Stimulated activated effector memory CD8-positive, alpha-beta T cell treated with anti-CD3 and anti-CD28 coated beads, Interleukin-12 subunit alpha, Interleukin-12 subunit beta, amount 100 ng/mL, for 72 hours (primary cell): ENCODE results near the gene TM2D1.
"Not testable (repeated sequence)": the region's sequence is repeated elsewhere in the genome, so short reads cannot be mapped to it uniquely, and the experiment has no call there.

Source experiments
- ATAC-seq: fragments of 150-1000 bp; cut with Tn5 transposase; 2 replicates; pipeline ENCODE4 v1.10.0; 2021
- DNase-seq, 2 donors: peaks; one replicate each; pipeline ENCODE4 v3.0.0; 2021 to 2022; ENCODE audit warnings: low spot score in 2 of 2
- H3K27ac Mint-ChIP-seq: one replicate; pipeline ENCODE4 v1.8.0; 2022; ENCODE audit warnings: mild to moderate bottlenecking, mixed read lengths
- H3K36me3 Mint-ChIP-seq: one replicate; pipeline ENCODE4 v1.8.0; 2022; ENCODE audit warnings: mild to moderate bottlenecking, mixed read lengths
- H3K4me1 Mint-ChIP-seq: one replicate; pipeline ENCODE4 v1.8.0; 2022; ENCODE audit warnings: mixed read lengths
- H3K4me3 Mint-ChIP-seq: one replicate; pipeline ENCODE4 v1.8.0; 2022; ENCODE audit warnings: mild to moderate bottlenecking, mixed read lengths
- H3K9me3 Mint-ChIP-seq: one replicate; pipeline ENCODE4 v1.8.0; 2022; ENCODE audit warnings: mixed read lengths

The TM2D1 gene

GRCh38 chr1:61740751-61741700, 16.1 kb upstream of the TM2D1 start:
- no peaks in the 10 kb centered on the region for H3K36me3 Mint-ChIP-seq
- ATAC-seq = no peak

DNA sequence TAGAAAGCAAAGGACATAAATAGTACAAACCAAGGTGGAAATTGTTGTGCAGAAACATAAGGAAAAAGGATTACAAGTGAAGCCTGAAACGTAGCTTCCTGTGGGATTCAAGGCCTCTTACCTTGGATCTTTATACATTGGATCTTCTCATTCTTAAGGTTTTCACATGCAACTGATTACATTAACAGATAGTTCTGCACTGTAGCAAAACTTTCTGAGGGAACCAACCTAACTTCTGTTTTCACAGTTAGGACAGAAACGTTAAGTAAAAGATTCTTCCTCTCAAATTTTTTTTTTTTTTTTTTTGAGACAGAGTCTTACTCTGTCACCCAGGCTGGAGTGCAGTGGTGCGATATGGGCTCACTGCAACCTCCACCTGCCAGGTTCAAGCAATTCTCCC, 7.8 kb upstream of the TM2D1 start:
- H3K9me3 Mint-ChIP-seq = no peaks in the 10 kb centered on the region
- ATAC-seq (no peak), DNase-seq (no peak)
- no peaks in the 10 kb centered on the region for H3K4me1 Mint-ChIP-seq
- H3K4me3 Mint-ChIP-seq = no peak overlapping the region
- H3K36me3 Mint-ChIP-seq = no peaks in the 10 kb centered on the region
- H3K27ac Mint-ChIP-seq = no peak overlapping the region

More at GRCh38 chr1:61740751-61741700, 16.1 kb upstream of the TM2D1 start:
- no peak for DNase-seq
- Mint-ChIP-seq H3K27ac (peak overlapping the region; percentile 94), H3K4me3 (peak overlapping the region; percentile 82), H3K9me3 (no peaks in the 10 kb centered on the region), H3K4me1 (peaks cover 19% of the 10 kb centered on the region)

GRCh38 chr1:61730679-61731078, 5.7 kb upstream of the TM2D1 start:
- H3K4me1 Mint-ChIP-seq, H3K4me3 Mint-ChIP-seq, H3K36me3 Mint-ChIP-seq, H3K9me3 Mint-ChIP-seq, DNase-seq, H3K27ac Mint-ChIP-seq, ATAC-seq: not testable (repeated sequence)

- DNase-seq (no peak), ATAC-seq (no peak)
- no peaks in the 10 kb centered on the region for H3K9me3 Mint-ChIP-seq
- no peak overlapping the region for H3K4me3 Mint-ChIP-seq
- peaks cover 11% of the 10 kb centered on the region for H3K4me1 Mint-ChIP-seq
- H3K36me3 Mint-ChIP-seq = peaks cover 25% of the 10 kb centered on the region
- no peak overlapping the region for H3K27ac Mint-ChIP-seq
These were observed 2.6 kb upstream of the TM2D1 start for GRCh38 chr1:61727544-61727943.

GRCh38 chr1:61724506-61724812, 482 bp downstream of the TM2D1 start:
- DNase-seq (no peak), ATAC-seq (no peak)
- Mint-ChIP-seq H3K27ac (peak overlapping the region; percentile 100), H3K9me3 (no peaks in the 10 kb centered on the region), H3K36me3 (peaks cover 55% of the 10 kb centered on the region), H3K4me1 (peaks cover 11% of the 10 kb centered on the region), H3K4me3 (peak overlapping the region; percentile 99)

- H3K36me3 Mint-ChIP-seq = peaks cover 75% of the 10 kb centered on the region
- not testable (repeated sequence) for DNase-seq, H3K9me3 Mint-ChIP-seq, H3K4me3 Mint-ChIP-seq, ATAC-seq
- H3K4me1 Mint-ChIP-seq = peaks cover 14% of the 10 kb centered on the region
- peak overlapping the region; percentile 55 for H3K27ac Mint-ChIP-seq
These were observed 5.8 kb downstream of the TM2D1 start for GRCh38 chr1:61718996-61719663.

DNA sequence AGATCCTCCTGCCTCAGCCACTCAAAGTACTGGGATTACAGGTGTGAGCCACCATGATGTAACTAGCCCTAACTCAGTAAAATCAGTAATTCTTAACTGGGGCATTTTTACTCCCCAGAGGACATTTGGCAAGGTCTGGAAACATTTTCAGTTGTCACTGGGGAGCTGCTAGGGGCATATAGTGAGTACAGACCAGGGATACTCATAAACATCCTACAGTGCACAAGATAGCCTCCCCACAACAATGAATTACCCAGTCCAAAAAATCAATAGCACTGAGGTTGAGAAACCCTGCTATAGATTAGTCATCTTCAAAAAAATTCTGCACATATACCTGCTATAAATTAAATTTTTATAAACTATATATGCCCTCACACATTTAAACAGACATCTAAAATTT, 13.0 kb downstream of the TM2D1 start:
- H3K4me3 Mint-ChIP-seq = no peak overlapping the region
- peaks cover 76% of the 10 kb centered on the region for H3K36me3 Mint-ChIP-seq

DNA sequence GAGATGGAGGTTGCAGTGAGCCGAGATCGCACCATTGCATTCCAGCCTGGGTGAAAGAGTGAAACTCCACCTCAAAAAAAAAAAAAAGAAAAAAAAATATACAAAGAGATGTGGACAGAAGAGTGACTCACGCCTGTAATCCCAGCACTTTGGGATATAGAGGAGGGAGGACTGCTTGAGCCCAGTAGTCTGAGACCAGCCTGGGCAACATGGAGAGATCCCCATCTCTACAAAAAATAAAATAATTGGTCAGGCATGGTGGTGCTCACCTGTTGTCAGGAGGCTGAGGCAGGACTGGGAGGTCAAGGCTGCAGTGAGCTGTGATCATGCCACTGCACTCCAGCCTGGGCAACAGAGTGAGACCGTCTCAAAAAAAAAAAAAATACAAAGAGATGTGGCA, 13.7 kb downstream of the TM2D1 start:
- not testable (repeated sequence) for H3K4me1 Mint-ChIP-seq, DNase-seq, H3K4me3 Mint-ChIP-seq, H3K9me3 Mint-ChIP-seq, H3K27ac Mint-ChIP-seq, ATAC-seq
- H3K36me3 Mint-ChIP-seq = peaks cover 73% of the 10 kb centered on the region

More for the DNA sequence above, 13.0 kb downstream of the TM2D1 start:
- ATAC-seq = peak; percentile 28
- Mint-ChIP-seq H3K27ac (no peak overlapping the region), H3K9me3 (no peaks in the 10 kb centered on the region), H3K4me1 (no peaks in the 10 kb centered on the region)
- DNase-seq = no peak

GRCh38 chr1:61709908-61710289, 15.0 kb downstream of the TM2D1 start:
- Mint-ChIP-seq H3K4me1 (no peaks in the 10 kb centered on the region), H3K4me3 (no peak overlapping the region), H3K27ac (no peak overlapping the region), H3K36me3 (peaks cover 83% of the 10 kb centered on the region), H3K9me3 (no peaks in the 10 kb centered on the region)
- DNase-seq (no peak), ATAC-seq (no peak)

GRCh38 chr1:61708953-61709907, 15.7 kb downstream of the TM2D1 start:
- Mint-ChIP-seq H3K4me1 (no peaks in the 10 kb centered on the region), H3K36me3 (peaks cover 85% of the 10 kb centered on the region), H3K4me3 (no peak overlapping the region), H3K9me3 (no peaks in the 10 kb centered on the region), H3K27ac (no peak overlapping the region)
- DNase-seq (no peak), ATAC-seq (no peak)

GRCh38 chr1:61699911-61700851, 24.8 kb downstream of the TM2D1 start:
- Mint-ChIP-seq H3K9me3 (no peaks in the 10 kb centered on the region), H3K27ac (no peak overlapping the region), H3K36me3 (peaks cover 98% of the 10 kb centered on the region), H3K4me1 (no peaks in the 10 kb centered on the region), H3K4me3 (no peak overlapping the region)
- DNase-seq (no peak), ATAC-seq (no peak)

DNA sequence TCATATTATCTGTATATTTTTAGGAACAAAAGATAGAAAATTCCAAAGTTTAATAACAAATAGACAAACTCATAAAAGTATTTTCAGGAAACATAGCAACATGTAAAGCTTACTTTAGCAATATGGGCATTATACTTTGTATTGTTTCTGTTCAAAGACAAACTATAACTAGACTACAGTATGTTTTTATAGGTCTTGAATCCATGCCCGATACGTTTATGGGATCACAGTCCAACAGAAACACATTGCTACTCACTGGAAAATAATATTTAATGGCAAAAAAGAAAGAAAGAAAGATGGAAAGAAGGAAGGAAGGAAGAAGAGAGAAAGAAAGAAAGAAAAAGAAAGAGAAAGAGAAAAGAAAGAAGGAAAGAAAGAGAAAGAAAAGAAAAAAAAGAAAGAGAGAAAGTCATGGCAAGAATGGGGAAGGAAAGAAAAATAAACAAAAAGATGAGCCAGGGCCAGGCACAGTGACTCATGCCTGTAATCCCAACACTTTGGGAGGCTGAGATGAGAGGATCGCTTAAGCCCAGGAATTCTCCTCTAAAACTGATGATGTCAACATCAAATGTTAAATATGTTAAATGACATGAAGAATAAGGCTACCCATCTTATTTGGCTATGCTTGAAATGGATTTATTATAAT, 32.7 kb downstream of the TM2D1 start:
- Mint-ChIP-seq H3K4me1 (peaks cover 6% of the 10 kb centered on the region), H3K36me3 (peaks cover 53% of the 10 kb centered on the region), H3K9me3 (no peaks in the 10 kb centered on the region), H3K4me3 (no peak overlapping the region), H3K27ac (peak overlapping the region; percentile 1)
- no peak for ATAC-seq
- DNase-seq = no peak

DNA sequence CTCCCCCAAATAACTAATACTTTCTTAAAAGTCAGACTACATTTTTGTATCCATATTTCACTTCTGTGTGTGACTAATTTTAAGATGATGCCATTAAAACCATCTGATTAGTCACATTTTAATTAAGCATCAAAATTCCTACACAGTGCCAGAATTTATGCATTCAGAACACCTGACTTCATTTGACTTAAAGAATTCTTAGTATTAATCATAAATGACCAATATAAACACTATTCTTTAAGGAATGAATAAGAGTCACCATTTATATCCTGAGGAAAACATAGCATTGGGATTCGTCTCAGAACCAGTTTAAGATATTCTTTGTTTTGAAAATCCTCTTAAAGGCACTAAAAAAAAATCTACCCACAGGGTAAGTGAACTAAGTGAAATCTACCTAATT, 37.0 kb downstream of the TM2D1 start:
- Mint-ChIP-seq H3K36me3 (peaks cover 72% of the 10 kb centered on the region), H3K9me3 (no peaks in the 10 kb centered on the region), H3K27ac (no peak overlapping the region), H3K4me1 (peaks cover 6% of the 10 kb centered on the region), H3K4me3 (no peak overlapping the region)
- DNase-seq (no peak), ATAC-seq (no peak)

- Mint-ChIP-seq H3K27ac (no peak overlapping the region), H3K9me3 (no peaks in the 10 kb centered on the region), H3K36me3 (peaks cover 81% of the 10 kb centered on the region), H3K4me1 (no peaks in the 10 kb centered on the region), H3K4me3 (no peak overlapping the region)
- ATAC-seq (no peak), DNase-seq (no peak)
These were observed 42.0 kb downstream of the TM2D1 start for GRCh38 chr1:61682891-61683290.
